Astrocyte of the spinal cord (primary cell): Measurements from ENCODE around the gene FOXM1.
"Not testable (repeated sequence)": the region's sequence is repeated elsewhere in the genome, so short reads cannot be mapped to it uniquely, and the experiment has no call there.

Experiments
- DNase-seq: peaks from one replicate; pipeline ENCODE4 v3.0.0; 2011; ENCODE audit warnings: low read depth, low spot score
- H3K4me3 ChIP-seq: 2 replicates; pipeline ENCODE4 v1.5.1; 2011; ENCODE audit warnings: low read depth, mild to moderate bottlenecking, low read length, moderate library complexity
- in situ Hi-C: cut with HindIII; loops from 2 replicates; pipeline ENCODE4 v1.10.0; 2017; ENCODE audit warnings: low sequenced_read_pairs
- TF ChIP-seq, protein P1 (sequence below): IDR thresholded peaks from 2 replicates; pipeline ENCODE4 v1.5.1; 2012; ENCODE audit warnings: low read depth, mild to moderate bottlenecking, low read length, inconsistent platforms

FOXM1 gene

GRCh38 chr12:2884810-2885209 is 7.8 kb upstream of the FOXM1 start:
- no peak for DNase-seq
- in situ Hi-C loops, result no loop called here
- no peak overlapping the region for H3K4me3 ChIP-seq
- TF ChIP-seq, protein P1, sequence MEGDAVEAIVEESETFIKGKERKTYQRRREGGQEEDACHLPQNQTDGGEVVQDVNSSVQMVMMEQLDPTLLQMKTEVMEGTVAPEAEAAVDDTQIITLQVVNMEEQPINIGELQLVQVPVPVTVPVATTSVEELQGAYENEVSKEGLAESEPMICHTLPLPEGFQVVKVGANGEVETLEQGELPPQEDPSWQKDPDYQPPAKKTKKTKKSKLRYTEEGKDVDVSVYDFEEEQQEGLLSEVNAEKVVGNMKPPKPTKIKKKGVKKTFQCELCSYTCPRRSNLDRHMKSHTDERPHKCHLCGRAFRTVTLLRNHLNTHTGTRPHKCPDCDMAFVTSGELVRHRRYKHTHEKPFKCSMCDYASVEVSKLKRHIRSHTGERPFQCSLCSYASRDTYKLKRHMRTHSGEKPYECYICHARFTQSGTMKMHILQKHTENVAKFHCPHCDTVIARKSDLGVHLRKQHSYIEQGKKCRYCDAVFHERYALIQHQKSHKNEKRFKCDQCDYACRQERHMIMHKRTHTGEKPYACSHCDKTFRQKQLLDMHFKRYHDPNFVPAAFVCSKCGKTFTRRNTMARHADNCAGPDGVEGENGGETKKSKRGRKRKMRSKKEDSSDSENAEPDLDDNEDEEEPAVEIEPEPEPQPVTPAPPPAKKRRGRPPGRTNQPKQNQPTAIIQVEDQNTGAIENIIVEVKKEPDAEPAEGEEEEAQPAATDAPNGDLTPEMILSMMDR, result no peak

GRCh38 chr12:2879853-2880252 is 2.9 kb upstream of the FOXM1 start:
- in situ Hi-C loops, result no loop called here
- no peak overlapping the region for H3K4me3 ChIP-seq
- no peak for DNase-seq
- TF ChIP-seq, protein P1, result no peak

DNA sequence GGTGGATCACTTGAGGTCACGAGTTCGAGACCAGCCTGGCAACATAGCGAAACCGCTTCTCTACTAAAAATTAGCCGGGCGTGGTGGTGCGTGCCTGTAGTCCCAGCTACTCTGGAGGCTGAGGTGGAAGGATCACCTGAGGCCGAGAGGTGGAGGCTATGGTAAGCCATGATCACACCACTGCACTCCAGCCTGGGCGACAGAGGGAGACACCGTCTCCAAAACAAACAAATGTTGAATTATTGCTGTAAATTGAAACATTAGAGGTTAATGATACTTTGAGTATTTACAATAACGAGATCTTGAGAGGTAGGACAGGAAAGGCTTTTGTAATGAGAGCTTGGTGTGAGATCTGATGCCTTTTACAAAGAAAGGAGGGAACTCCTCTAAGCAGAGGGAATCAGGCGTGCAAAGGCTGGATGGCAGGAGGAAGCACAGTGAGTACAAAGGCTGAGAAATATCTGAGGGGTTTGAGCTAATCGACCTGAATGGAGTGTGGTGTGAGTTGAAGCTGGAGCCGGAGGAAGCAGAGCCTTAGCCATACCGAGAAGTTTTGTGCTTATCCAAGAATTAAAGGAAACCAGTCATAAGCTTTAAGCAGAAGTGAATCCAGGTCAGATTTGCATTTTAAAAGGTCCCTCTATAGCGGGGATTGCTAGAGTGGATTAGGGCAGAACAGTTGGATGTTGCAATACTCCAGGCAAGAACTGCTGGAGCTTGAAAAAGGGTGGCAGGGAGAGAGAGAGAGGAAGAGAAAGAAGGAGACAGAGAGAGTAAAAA is 1.2 kb upstream of the FOXM1 start:
- in situ Hi-C loops, result no loop called here
- peak overlapping the region; percentile 76 for H3K4me3 ChIP-seq
- DNase-seq, result peak; percentile 25
- TF ChIP-seq, protein P1, result no peak

DNA sequence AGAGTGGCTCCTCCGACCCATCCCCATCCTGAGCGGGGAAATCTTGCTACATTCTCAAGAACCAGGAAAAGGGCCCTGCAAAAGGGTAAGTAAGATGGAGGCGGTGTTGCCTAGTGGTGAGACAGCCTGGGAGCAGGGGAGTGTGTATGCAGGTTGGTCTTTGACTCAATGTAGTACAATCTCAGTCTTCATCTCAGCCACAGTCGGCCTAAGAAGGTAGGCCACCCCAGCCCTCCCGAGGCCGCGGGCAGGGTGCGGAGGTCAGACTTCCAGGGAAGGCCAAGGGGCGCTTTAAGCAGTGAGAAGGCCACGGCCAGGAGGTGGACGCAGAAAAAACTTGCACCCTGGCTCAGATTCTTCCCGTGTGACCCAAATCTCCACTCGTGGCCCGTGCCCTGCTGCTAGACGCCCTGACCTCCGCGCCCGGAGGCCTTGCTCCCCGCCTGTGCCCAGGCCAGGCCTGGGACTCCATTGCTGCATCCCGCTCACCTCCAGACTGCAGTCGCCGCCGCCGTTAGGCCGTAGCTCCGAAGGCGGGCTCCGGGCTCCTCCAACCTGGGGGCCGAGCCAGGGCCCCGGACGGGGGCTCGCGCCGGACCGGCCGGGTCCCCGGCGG is 435 bp downstream of the FOXM1 start:
- TF ChIP-seq, protein P1, result no peak
- peak overlapping the region; percentile 76 for H3K4me3 ChIP-seq
- DNase-seq, result peak; percentile 31
- in situ Hi-C loops, result no loop called here

- H3K4me3 ChIP-seq, in situ Hi-C loops: not testable (repeated sequence)
- peak; percentile 53 for DNase-seq
These were observed 7.9 kb downstream of the FOXM1 start for GRCh38 chr12:2868986-2869632.

DNA sequence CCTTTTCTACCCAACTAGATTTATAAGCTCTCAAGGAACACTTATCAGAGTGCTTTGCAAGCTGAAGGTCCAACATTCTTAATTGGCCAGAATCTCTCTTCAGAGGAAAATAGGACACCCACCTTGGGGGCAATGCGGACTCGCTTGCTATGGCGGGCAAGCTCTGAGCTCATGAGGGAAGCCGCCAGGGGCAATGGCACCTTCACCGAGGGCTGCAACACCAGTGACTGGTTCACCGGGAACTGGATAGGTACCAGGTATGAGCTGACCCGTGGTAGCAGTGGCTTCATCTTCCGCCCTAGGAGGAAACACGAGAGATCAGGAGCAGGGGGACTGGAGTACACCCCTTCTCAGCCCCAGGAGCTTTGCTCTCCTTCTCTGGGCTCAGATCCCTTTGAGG is 12.8 kb downstream of the FOXM1 start:
- no peak for DNase-seq
- no peak overlapping the region for H3K4me3 ChIP-seq
- TF ChIP-seq, protein P1, result no peak
- in situ Hi-C loops, result no loop called here

DNA sequence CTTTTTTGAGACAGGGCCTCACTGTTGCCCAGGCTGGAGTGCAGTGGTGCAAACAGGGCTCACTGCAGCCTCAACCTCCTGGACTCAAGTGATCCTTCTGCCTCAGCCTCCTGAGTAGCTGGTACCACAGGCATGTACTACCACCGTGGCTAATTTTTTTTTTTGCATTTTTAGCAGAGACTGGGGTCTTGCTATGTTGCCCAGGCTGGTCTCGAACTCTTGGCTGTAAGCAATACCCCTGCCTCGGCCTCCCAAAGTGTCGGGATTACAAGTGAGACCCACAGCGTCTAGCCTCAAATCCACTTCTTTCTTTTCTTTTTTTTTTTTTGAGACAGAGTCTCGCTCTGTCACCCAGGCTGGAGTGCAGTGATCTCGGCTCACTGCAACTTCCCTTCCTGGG is 13.6 kb downstream of the FOXM1 start:
- H3K4me3 ChIP-seq, in situ Hi-C loops, DNase-seq: not testable (repeated sequence)
